GM13977 (cell line): ENCODE results near the gene FGD4.

Experiments used
- DNase-seq: peaks from one replicate; pipeline ENCODE4 v3.0.0; 2012; ENCODE audit warnings: low spot score
- in situ Hi-C: fragments of 300-500 bp; cut with MboI; formaldehyde crosslinking; loops from one replicate; pipeline ENCODE4 v1.12.0; 2022; ENCODE audit warnings: low sequenced_read_pairs, low pct_unique_long_range_greater_than_20kb, mixed read lengths, inconsistent platforms; ENCODE audit not compliant: unreplicated experiment
- TF ChIP-seq, protein P1 (sequence below): IDR thresholded peaks from 2 replicates; pipeline ENCODE4 v1.5.1; 2012; ENCODE audit warnings: mild to moderate bottlenecking, control low read depth; ENCODE audit not compliant: insufficient read depth; ENCODE audit errors: extremely low read depth, missing control alignments

Gene FGD4

DNA sequence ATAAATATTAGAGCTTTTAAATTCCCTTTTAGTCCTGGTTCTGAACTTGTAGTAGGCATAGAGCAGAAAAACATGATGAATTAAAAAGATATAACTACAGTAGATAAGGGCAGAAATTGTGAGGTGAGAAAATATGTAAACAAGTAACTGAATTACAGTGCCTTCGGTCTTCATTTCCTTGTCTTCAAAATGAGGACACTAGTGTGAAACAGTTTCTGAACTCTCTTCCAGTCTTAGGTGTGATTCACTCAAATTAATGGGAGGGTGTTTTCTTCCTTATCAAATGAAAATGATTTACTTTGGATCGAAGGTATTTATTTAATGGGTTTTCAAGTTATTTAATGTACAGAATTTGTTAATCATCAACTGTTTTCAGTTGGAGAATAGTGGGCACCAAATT lies 1.5 kb downstream of the FGD4 start:
- in situ Hi-C loops: no loop called here
- TF ChIP-seq, protein P1, sequence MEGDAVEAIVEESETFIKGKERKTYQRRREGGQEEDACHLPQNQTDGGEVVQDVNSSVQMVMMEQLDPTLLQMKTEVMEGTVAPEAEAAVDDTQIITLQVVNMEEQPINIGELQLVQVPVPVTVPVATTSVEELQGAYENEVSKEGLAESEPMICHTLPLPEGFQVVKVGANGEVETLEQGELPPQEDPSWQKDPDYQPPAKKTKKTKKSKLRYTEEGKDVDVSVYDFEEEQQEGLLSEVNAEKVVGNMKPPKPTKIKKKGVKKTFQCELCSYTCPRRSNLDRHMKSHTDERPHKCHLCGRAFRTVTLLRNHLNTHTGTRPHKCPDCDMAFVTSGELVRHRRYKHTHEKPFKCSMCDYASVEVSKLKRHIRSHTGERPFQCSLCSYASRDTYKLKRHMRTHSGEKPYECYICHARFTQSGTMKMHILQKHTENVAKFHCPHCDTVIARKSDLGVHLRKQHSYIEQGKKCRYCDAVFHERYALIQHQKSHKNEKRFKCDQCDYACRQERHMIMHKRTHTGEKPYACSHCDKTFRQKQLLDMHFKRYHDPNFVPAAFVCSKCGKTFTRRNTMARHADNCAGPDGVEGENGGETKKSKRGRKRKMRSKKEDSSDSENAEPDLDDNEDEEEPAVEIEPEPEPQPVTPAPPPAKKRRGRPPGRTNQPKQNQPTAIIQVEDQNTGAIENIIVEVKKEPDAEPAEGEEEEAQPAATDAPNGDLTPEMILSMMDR: no peak
- DNase-seq: no peak

DNA sequence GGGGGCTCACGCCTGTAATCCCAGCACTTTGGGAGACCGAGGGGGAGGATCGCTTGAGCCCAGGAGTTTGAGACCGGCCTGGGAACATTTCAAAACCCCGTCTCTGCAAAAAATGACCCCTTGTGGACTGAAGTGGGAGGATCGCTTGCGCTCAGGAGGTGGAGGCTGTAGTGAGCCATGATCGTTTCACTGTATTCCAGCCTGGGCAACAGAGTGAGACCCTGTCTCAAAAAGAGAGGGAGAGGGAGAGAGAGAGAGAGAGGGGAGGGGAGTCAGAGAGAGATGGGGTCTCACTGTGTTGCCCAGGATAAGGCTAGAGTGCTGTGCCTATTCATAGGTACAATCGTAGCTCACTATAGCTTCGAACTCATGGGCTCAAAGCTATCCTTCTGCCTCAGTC lies 2.8 kb downstream of the FGD4 start:
- in situ Hi-C loops: no loop called here
- TF ChIP-seq, protein P1: no peak

DNA sequence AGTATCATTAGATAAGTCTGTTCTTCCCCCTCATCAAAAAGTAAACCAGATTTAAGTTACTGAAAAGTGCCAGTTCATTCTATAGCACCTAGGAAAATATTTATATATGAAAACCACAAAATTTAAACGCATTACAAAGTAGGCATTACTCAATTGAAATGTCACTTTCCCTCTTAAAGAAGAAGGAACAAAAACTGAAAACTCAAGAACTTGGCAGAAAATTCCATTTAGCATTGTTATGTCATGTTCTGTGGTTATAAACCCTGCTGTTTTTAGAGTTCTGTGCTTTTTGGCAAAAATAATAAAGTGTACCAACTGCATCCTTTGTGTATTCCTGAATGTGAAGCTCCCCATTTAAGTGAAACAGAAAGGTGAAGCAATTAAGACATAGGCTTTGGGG lies 3.6 kb downstream of the FGD4 start:
- TF ChIP-seq, protein P1: no peak
- no peak for DNase-seq
- in situ Hi-C loops: no loop called here

More for the DNA sequence above, 2.8 kb downstream of the FGD4 start:
- DNase-seq: no peak

DNA sequence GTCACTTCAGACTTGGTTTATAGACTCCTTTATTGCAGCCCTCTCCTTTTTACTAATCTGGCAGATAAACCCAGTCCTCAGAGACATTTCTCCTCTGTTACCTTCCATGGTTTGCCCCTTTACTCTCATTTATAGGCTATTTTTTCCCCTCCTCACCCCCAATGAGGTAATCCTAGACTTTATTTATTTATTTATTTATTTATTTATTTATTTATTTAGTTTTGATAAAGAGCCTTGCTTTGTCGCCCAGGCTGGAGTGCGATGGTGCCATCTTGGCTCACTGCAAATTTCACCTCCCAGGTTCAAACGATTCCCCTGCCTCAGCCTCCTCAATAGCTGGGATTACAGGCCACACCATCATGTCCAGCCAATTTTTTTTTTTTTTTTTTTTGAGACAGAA lies 8.4 kb downstream of the FGD4 start:
- TF ChIP-seq, protein P1: no peak
- in situ Hi-C loops: no loop called here
- no peak for DNase-seq

DNA sequence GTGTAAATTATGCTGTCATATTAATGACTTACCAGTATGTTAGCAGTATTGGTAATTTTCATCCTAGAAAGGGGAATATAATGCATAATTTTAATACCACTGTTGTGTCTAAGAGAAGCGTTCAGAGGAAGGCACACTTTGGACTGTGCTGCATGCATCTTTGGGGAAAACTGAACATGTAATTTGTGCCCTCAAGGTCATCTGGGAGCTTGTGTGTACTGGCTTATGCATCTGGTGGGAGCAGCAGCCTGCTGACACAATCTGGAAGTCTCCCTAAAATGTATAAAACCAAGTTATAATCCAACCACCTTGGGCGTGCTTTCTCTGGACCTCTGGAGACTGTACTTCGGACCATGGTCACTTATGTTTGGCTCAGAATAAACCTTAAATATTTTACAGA lies 14.1 kb downstream of the FGD4 start:
- no peak for DNase-seq
- TF ChIP-seq, protein P1: no peak
- in situ Hi-C loops: no loop called here

DNA sequence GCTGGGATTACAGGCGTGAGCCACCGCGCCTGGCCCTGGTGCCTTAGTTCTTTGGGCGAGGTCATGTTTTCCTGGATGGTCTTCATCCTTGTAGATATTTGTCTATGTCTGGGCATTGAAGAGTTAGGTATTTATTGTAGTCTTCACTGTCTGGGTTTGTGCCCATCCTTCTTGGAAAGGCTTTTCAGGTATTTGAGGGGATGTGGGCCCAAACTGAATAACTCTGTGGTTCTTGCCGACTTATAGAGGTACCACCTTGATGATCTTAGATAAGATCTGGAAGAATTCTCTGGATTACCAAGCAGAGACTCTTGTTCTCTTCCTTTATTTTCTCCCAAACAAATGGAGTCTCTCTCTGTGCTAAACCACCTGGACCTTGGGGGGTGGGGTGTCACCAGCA lies 18.9 kb downstream of the FGD4 start:
- DNase-seq: no peak
- TF ChIP-seq, protein P1: no peak
- in situ Hi-C loops: no loop called here

DNA sequence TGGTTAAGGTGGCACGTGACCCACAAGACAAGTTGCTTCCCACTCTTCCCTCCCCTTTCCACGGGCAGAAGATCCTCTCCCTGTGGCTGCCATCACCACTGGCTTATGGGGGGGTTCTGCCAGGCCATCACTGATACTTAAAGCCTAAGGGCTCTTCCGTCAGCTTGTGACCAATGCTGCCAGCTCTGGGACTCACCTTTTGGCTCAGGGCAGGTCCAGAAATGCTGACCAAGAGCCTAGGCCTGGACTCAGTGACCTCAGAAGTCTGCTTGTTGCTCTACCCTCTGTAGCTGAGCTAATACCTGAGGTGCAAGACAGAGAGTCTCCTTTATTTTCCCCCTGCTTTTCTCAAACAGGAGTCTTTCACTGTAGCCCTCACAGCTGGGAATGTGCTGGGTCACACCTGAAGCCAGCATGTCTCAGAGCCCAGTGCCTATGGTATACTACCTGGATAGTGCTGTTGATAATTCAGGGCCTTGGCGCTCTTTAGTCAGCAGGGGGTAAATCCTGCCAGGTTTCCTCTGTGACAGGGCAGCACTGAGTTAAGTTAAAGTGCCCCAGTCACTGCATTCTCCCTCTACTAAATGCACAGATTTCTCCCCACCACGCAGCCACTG lies 19.7 kb downstream of the FGD4 start:
- no peak for DNase-seq
- TF ChIP-seq, protein P1: no peak
- in situ Hi-C loops: no loop called here
